ENCODE results near the gene COMP. TPM values are rescaled to one million over a fixed set of nuclear protein-coding genes. Genes with fewer than 3 reads are reported as not detected.

Gene COMP
- total and polyA plus RNA-seq, 2 donors: 0.09 to 1.5 TPM

DNA sequence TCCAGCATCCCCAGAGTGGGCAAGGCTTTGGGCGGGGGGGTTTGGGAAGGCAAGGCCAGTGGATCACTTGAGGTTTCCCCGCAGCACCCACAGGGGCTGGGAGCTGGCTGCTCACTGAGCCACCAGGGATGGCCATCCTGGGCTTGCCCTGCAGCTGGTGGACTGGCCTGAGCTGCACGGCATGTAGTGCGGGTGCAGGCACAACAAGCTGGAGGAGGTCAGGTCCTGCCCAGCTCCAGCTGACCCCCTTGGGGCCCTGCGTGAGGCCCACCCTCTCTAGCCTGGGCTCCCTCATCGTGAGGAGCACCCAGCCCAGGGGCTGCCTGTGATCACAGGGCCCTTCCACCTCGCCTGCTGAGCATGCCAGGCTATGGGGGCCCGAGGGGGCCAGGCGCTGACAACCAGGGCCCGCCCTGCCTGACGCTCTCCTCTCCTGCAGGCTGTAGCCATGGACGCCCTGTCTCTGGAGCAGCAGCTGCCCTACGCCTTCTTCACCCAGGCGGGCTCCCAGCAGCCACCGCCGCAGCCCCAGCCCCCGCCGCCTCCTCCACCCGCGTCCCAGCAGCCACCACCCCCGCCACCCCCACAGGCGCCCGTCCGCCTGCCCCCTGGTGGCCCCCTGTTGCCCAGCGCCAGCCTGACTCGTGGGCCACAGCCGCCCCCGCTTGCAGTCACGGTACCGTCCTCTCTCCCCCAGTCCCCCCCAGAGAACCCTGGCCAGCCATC lies 22.9 kb downstream of the COMP start:
- Histone ChIP-seq H3K36me3 (ENCODE audit: control insufficient read depth in 2 of 2, insufficient read depth in 2 of 2, low read length in 1 of 2) (no peaks in the 10 kb centered on the region), H3K27ac (ENCODE audit: low read depth in 1 of 2, low read length in 1 of 2) (no peak overlapping the region), H3K9me3 (ENCODE audit: control insufficient read depth in 2 of 2, insufficient read depth in 1 of 2, low read length in 1 of 2) (peaks cover 0 to 5% of the 10 kb centered on the region in 2 donors), H3K27me3 (ENCODE audit: control insufficient read depth in 2 of 2, insufficient read depth in 1 of 2, low read length in 1 of 2) (no peaks in the 10 kb centered on the region), H3K4me3 (ENCODE audit: low read length in 2 of 2) (no peak overlapping the region), H3K4me1 (ENCODE audit: control insufficient read depth in 2 of 2, insufficient read depth in 2 of 2, low read length in 2 of 2) (peaks cover 0 to 17% of the 10 kb centered on the region in 2 donors)
- no peak for DNase-seq (ENCODE audit: low read depth in 6 of 9, low spot score in 9 of 9)
- 97% methylated on average over 30 of the region's 30 CpGs for WGBS

DNA sequence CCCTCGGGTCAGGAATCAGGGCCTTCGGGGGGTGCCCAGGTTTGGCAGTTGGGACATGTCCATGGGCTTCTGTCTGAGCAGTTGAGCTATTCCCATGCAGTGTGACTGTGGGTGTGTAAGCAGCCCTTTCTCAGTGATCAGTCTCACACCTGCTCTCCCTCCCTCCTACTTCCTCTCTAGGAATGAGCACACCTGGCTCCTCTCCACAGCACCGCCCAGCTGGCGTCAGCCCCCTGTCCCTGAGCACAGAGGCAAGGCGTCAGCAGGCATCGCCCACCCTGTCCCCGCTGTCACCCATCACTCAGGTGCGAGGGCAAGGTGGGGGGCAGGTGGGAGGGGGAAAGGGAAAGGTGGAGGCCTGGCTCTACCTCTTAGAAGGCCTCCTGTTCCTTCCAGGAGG lies 25.9 kb downstream of the COMP start:
- Histone ChIP-seq H3K27me3 (ENCODE audit: control insufficient read depth in 2 of 2, insufficient read depth in 1 of 2, low read length in 1 of 2) (no peaks in the 10 kb centered on the region), H3K9me3 (ENCODE audit: control insufficient read depth in 2 of 2, insufficient read depth in 1 of 2, low read length in 1 of 2) (peaks cover 0 to 5% of the 10 kb centered on the region in 2 donors), H3K27ac (ENCODE audit: low read depth in 1 of 2, low read length in 1 of 2) (no peak overlapping the region), H3K4me3 (ENCODE audit: low read length in 2 of 2) (no peak overlapping the region), H3K4me1 (ENCODE audit: control insufficient read depth in 2 of 2, insufficient read depth in 2 of 2, low read length in 2 of 2) (peaks cover 0 to 22% of the 10 kb centered on the region in 2 donors), H3K36me3 (ENCODE audit: control insufficient read depth in 2 of 2, insufficient read depth in 2 of 2, low read length in 1 of 2) (no peaks in the 10 kb centered on the region)
- DNase-seq (ENCODE audit: low read depth in 6 of 9, low spot score in 9 of 9): peak in 1 of 9 donors; percentile 34
- WGBS: 71% methylated on average over 8 of the region's 8 CpGs

DNA sequence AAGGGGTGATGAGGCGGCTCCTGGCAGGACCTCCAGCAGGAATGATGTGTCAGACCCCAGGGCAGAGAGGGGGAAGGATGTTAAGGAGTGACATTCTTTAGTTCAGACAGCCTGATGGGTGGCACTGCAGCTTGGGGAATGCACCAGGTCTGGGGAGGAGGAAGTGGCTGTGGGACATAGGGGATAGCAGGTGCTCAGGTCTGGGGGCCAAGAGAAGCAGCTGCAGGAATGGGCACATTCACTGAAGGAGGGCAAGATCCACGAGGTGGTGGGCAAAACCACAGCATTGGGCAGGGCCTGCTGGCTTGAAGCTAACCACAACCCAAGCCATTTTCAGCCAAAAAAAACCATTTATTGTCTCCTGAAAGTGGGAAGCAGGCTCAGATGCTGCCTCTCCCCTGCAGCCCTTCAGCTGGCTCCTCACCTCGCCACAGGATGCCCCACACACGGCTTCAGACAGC lies 26.5 kb downstream of the COMP start:
- no peak for DNase-seq (ENCODE audit: low read depth in 6 of 9, low spot score in 9 of 9)
- Histone ChIP-seq H3K4me1 (ENCODE audit: control insufficient read depth in 2 of 2, insufficient read depth in 2 of 2, low read length in 2 of 2) (peaks cover 0 to 22% of the 10 kb centered on the region in 2 donors), H3K4me3 (ENCODE audit: low read length in 2 of 2) (no peak overlapping the region), H3K36me3 (ENCODE audit: control insufficient read depth in 2 of 2, insufficient read depth in 2 of 2, low read length in 1 of 2) (no peaks in the 10 kb centered on the region), H3K27ac (ENCODE audit: low read depth in 1 of 2, low read length in 1 of 2) (no peak overlapping the region), H3K9me3 (ENCODE audit: control insufficient read depth in 2 of 2, insufficient read depth in 1 of 2, low read length in 1 of 2) (peaks cover 0 to 5% of the 10 kb centered on the region in 2 donors), H3K27me3 (ENCODE audit: control insufficient read depth in 2 of 2, insufficient read depth in 1 of 2, low read length in 1 of 2) (no peaks in the 10 kb centered on the region)
- 35% methylated on average over 4 of the region's 4 CpGs for WGBS

DNA sequence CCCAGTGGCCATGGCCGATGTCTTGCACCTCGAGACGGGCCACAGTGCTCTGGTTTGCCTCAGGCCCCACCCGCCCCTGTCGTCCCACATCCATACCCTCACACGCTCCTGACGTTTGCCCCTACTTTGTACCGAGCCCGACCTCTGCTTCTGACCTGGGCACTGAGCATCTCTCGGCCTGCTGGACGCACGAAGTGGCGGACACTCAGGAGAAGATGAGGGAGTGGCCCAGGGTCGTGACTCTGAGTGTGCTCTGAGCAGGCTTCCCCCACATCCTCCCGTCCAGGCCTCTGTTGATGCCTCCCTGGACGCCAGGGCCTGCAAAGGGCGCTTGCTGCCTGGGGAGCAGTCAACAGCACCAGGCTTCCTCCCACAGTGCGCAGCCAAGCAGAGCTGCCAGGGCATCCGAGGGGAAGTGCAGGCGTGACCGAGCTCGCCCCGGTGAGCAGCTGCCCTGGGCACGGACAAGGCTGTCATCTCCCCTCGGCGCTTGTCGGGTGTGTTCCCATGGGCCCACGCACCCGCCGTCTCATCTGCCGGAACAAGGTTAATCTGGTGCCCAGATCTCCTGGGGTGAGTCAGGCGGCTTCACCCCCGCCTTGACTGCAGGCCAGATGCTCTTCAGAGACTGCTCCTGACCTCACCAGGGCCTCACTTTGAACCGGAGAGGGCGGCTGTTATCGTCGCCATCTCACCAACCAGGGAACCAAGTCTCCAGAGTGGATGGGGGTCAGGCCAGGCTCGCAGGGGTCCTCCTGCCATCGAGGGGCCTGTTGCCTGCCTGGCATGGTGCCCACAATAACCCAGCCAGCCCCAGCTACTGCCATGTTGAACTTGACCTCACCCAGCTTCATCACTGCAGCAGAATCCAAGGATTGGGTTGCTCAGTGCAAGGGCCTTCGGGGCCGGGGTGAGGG lies 27.2 kb downstream of the COMP start:
- no peak overlapping the region for H3K4me3 ChIP-seq (ENCODE audit: low read length in 2 of 2)
- no peaks in the 10 kb centered on the region for H3K27me3 ChIP-seq (ENCODE audit: control insufficient read depth in 2 of 2, insufficient read depth in 1 of 2, low read length in 1 of 2)
- H3K4me1 ChIP-seq (ENCODE audit: control insufficient read depth in 2 of 2, insufficient read depth in 2 of 2, low read length in 2 of 2): peaks cover 0 to 22% of the 10 kb centered on the region in 2 donors
- DNase-seq (ENCODE audit: low read depth in 6 of 9, low spot score in 9 of 9): no peak
- 93% methylated on average over 41 of the region's 41 CpGs for WGBS
- H3K27ac ChIP-seq (ENCODE audit: low read depth in 1 of 2, low read length in 1 of 2): no peak overlapping the region
- H3K36me3 ChIP-seq (ENCODE audit: control insufficient read depth in 2 of 2, insufficient read depth in 2 of 2, low read length in 1 of 2): no peaks in the 10 kb centered on the region
- H3K9me3 ChIP-seq (ENCODE audit: control insufficient read depth in 2 of 2, insufficient read depth in 1 of 2, low read length in 1 of 2): peaks cover 0 to 5% of the 10 kb centered on the region in 2 donors

DNA sequence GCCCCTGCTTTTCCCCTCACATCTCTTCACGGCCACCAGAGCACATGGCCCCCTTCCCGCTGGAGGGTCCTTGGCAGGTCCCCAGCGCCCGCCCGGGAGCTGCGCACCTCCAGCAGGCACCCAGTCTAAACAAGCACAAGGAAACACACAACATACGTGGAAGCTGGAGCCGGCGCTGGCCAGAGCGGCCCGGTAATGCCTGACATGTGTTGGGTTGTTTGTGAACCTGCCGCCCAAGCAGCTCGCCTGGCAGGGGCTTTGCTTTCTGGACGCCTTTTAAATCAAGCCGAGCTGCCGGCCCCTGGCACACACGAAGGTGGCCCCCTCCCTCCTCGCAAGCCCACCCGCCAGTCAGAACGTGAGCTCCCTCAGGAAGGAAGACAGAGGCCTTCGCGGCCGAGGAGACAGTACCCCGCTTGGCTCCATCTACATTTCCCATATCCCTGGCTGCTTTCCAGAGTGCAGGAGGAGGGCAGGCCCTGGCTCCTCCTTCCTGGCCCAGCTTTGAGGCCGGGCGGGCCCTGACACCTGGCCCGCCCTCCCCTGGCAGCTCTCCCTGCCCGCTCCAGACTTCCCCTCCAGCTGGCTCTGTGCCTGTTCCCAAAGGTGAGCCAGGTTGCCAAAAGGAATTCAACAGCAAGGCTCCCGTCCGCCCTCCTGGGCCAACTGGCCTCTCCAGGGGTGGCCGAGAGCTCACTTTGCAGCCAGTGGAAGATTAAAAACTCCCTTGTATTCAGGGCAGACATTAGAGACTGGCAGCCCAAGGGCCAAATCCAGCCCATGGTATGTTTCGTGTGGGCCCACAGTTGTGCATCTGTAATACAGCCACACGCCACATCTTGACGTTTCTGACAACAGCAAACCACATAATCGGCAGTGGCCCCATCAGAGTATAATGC lies 28.7 kb downstream of the COMP start:
- H3K4me1 ChIP-seq (ENCODE audit: control insufficient read depth in 2 of 2, insufficient read depth in 2 of 2, low read length in 2 of 2): peaks cover 0 to 22% of the 10 kb centered on the region in 2 donors
- peaks cover 0 to 5% of the 10 kb centered on the region in 2 donors for H3K9me3 ChIP-seq (ENCODE audit: control insufficient read depth in 2 of 2, insufficient read depth in 1 of 2, low read length in 1 of 2)
- no peak overlapping the region for H3K27ac ChIP-seq (ENCODE audit: low read depth in 1 of 2, low read length in 1 of 2)
- H3K36me3 ChIP-seq (ENCODE audit: control insufficient read depth in 2 of 2, insufficient read depth in 2 of 2, low read length in 1 of 2): no peaks in the 10 kb centered on the region
- DNase-seq (ENCODE audit: low read depth in 6 of 9, low spot score in 9 of 9): peak in 1 of 9 donors; percentile 21
- H3K4me3 ChIP-seq (ENCODE audit: low read length in 2 of 2): no peak overlapping the region
- 85% methylated on average over 35 of the region's 35 CpGs for WGBS
- H3K27me3 ChIP-seq (ENCODE audit: control insufficient read depth in 2 of 2, insufficient read depth in 1 of 2, low read length in 1 of 2): no peaks in the 10 kb centered on the region

DNA sequence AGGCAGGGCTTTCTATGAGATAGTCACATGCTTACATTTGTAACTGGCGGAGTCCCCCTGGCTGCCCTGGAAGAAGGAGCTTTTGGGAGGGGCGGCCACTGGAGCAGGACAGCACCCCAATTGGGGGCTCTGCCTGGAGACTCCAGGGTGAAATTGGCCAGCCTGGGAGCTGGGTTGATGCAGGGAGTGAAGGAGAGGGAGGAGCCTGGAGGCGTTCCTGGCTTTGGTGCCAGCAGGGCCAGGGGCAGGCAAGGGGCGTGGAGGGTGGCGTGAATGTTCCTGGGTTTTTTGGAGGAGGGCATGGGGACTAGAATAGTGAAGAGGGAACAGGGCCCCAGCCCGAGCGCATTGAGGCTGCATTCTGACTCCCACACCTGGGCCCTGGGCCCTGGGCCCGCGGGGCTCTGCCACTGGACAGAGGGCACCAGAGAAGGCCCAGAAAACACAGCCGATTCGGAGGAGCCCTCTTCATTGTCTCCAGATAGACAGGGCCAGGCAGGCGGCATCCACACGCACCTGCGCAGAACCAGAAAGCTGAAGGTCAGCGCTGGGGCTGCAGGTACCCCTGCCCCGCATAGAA lies 29.5 kb downstream of the COMP start:
- 97% methylated on average over 16 of the region's 16 CpGs for WGBS
- H3K9me3 ChIP-seq (ENCODE audit: control insufficient read depth in 2 of 2, insufficient read depth in 1 of 2, low read length in 1 of 2): peaks cover 0 to 5% of the 10 kb centered on the region in 2 donors
- no peaks in the 10 kb centered on the region for H3K27me3 ChIP-seq (ENCODE audit: control insufficient read depth in 2 of 2, insufficient read depth in 1 of 2, low read length in 1 of 2)
- no peak overlapping the region for H3K4me3 ChIP-seq (ENCODE audit: low read length in 2 of 2)
- H3K4me1 ChIP-seq (ENCODE audit: control insufficient read depth in 2 of 2, insufficient read depth in 2 of 2, low read length in 2 of 2): peaks cover 0 to 22% of the 10 kb centered on the region in 2 donors
- peaks cover 0 to 4% of the 10 kb centered on the region in 2 donors for H3K36me3 ChIP-seq (ENCODE audit: control insufficient read depth in 2 of 2, insufficient read depth in 2 of 2, low read length in 1 of 2)
- no peak overlapping the region for H3K27ac ChIP-seq (ENCODE audit: low read depth in 1 of 2, low read length in 1 of 2)
- DNase-seq (ENCODE audit: low read depth in 6 of 9, low spot score in 9 of 9): no peak

DNA sequence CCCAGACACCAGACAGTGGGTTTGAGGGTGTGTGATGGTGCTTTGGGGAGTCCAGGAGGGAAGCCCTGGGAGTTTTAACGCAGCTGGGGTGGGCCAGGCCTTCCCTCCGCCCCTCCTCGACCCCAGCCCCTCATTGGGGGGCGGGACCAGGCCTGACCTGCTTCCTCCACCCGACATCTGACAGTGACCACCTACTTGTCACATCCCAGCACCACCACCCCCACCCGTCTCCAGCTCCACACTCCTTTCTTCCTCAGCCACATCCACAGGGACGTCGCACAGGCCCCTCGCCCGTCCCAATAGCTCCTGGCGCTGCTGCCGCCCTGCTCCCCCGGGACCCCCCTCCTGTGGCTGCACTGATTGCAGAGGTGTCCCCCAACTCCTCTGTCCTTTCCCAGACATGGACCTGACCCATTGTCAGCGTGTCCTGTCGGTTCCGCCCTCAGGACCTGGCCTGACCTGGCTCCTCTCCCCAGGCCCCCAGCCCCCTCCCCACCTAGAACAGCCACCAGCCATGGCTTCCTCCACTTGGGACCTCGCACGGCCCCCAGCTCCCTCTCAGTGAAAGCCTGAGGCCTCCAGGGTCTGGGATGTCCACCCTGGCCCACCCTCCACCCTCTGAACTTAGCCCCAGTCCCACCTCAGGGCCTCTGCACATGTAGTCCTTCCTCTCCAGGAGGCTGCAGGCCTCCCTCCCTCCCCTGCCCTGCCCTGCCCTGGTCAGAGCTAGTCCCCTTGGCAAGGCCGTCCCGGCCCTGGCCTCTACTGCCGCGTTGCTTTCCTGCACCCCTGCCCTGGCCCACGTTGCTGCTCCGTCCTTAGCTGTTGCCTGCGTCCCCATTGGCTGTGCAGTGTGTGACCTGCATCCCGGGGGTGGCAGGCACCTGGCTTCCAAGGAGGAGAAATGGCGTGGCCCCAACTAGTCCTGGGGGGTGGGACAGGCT lies 30.4 kb downstream of the COMP start:
- Histone ChIP-seq H3K4me3 (ENCODE audit: low read length in 2 of 2) (no peak overlapping the region), H3K27ac (ENCODE audit: low read depth in 1 of 2, low read length in 1 of 2) (no peak overlapping the region), H3K9me3 (ENCODE audit: control insufficient read depth in 2 of 2, insufficient read depth in 1 of 2, low read length in 1 of 2) (peaks cover 0 to 5% of the 10 kb centered on the region in 2 donors), H3K27me3 (ENCODE audit: control insufficient read depth in 2 of 2, insufficient read depth in 1 of 2, low read length in 1 of 2) (no peaks in the 10 kb centered on the region), H3K4me1 (ENCODE audit: control insufficient read depth in 2 of 2, insufficient read depth in 2 of 2, low read length in 2 of 2) (peaks cover 0 to 22% of the 10 kb centered on the region in 2 donors), H3K36me3 (ENCODE audit: control insufficient read depth in 2 of 2, insufficient read depth in 2 of 2, low read length in 1 of 2) (peaks cover 0 to 6% of the 10 kb centered on the region in 2 donors)
- DNase-seq (ENCODE audit: low read depth in 6 of 9, low spot score in 9 of 9): no peak
- WGBS: 98% methylated on average over 27 of the region's 27 CpGs

Data from thymus (tissue), 11 donors.